AG09319 (cell line): ENCODE data around the gene FBXL7.

ENCODE experiments used
- DNase-seq: peaks from one replicate; pipeline ENCODE4 v3.0.0-alpha.2; 2010; ENCODE audit warnings: low read depth; ENCODE audit errors: extremely low read depth
- TF ChIP-seq, protein P1 (sequence below): IDR thresholded peaks from 2 replicates; pipeline ENCODE4 v1.5.1; 2011; ENCODE audit warnings: low read depth, mild to moderate bottlenecking, inconsistent platforms, low read length, moderate library complexity

The FBXL7 gene

DNA sequence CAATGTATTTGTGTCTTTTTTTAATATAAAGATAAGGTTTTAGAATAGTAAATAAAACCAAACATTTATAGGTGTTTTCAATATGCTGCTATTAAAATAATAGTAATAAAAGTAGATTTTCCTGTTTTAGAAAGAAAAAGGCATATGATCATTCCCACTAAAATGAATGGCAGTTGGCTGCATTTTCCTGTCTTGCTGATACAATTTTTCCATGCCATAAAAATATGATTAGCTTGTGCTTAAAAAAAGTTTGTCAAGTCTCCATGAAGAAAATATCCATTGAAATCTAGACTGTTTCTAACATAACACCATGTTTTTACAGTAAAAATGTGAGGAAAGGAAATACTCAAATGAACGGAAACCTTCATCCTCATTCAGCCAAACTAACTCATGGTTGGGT lies 65.0 kb downstream of the FBXL7 start:
- no peak for DNase-seq
- TF ChIP-seq, protein P1, sequence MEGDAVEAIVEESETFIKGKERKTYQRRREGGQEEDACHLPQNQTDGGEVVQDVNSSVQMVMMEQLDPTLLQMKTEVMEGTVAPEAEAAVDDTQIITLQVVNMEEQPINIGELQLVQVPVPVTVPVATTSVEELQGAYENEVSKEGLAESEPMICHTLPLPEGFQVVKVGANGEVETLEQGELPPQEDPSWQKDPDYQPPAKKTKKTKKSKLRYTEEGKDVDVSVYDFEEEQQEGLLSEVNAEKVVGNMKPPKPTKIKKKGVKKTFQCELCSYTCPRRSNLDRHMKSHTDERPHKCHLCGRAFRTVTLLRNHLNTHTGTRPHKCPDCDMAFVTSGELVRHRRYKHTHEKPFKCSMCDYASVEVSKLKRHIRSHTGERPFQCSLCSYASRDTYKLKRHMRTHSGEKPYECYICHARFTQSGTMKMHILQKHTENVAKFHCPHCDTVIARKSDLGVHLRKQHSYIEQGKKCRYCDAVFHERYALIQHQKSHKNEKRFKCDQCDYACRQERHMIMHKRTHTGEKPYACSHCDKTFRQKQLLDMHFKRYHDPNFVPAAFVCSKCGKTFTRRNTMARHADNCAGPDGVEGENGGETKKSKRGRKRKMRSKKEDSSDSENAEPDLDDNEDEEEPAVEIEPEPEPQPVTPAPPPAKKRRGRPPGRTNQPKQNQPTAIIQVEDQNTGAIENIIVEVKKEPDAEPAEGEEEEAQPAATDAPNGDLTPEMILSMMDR = no peak

GRCh38 chr5:15566306-15566705 lies 66.3 kb downstream of the FBXL7 start:
- DNase-seq = no peak
- TF ChIP-seq, protein P1 = no peak

DNA sequence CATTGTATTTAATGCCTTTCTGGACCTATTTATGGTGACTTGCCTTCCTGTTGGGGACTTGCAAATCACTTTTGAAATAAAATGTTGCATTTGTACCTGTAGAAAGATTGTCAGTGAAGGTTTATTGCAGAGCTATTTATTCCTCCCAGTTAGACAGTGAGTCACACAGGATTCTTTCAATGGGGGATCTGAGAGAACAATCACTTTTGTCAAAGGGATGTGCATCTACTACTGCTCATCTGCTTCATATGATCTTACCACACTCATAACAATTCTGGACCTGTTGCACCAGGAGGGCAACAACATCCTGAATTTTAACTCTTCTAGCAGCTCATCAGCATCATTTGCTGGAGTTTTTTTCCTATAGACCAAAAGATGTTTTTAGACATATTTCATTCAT lies 66.8 kb downstream of the FBXL7 start:
- DNase-seq = no peak
- TF ChIP-seq, protein P1 = no peak

DNA sequence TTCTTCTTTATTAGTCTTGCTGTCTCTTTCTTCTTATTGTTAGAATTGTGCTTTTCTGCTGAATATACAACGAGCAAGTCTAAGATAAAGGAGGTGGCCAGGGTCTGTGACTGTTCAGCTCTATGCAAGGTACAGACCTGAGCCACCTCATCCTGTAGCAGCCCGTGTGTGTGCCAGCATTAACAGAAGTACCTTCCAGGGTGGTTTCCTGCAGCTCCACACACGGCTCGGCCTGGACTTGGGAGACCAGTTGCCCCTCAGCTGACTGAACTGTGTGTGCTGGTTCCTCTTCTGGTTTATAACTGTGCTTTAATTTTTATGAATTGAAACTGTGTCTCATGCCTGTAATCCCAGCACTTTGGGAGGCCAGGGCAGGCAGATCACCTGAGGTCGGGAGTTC lies 70.5 kb downstream of the FBXL7 start:
- no peak for DNase-seq
- TF ChIP-seq, protein P1 = no peak

DNA sequence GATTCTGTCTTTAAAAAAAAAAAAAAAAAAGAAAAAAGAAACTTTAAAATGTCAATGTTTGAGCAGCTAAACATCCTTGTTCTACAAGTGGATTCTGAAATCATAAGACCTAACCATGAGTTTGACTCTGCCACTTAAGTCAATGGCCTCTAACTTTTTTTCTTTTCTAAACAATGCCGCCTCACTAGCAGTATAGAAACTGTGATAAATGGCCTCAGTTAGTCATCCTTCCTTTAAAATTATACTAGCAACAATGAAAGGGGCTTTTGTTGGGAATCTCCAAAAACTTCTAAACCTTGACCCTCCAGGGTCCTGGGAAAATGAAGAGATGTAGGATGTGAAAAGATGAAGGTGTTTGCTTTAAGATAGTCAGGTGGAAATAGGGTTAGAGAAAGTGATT lies 71.1 kb downstream of the FBXL7 start:
- TF ChIP-seq, protein P1 = no peak
- no peak for DNase-seq

DNA sequence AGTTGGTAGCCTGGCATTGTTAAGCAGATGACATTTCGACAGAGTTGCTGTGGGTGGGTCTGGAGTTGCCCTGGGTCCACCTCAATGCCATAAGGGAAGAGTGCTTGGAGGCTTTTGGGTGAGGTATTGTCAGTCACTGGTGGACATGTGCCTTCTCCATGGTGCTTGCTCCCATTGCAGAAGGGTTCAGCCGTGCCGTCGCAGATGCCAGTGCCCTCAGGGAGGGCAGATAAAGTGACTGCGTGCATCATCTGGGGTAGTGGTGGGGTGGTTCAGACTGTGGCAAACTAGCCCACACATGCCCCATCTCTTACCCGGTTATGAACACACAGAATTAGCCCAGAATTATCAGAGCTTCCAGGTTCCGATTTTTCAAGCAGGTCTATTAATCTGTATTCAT lies 71.6 kb downstream of the FBXL7 start:
- DNase-seq = no peak
- TF ChIP-seq, protein P1 = no peak

GRCh38 chr5:15573590-15573989 lies 73.6 kb downstream of the FBXL7 start:
- TF ChIP-seq, protein P1 = no peak
- DNase-seq = no peak
